Fibroblast of skin of back (primary cell): ENCODE results near the gene SBK1.

Source experiments
- DNase-seq: peaks from one replicate; pipeline ENCODE4 v3.0.0-alpha.2; 2013

SBK1 gene

DNA sequence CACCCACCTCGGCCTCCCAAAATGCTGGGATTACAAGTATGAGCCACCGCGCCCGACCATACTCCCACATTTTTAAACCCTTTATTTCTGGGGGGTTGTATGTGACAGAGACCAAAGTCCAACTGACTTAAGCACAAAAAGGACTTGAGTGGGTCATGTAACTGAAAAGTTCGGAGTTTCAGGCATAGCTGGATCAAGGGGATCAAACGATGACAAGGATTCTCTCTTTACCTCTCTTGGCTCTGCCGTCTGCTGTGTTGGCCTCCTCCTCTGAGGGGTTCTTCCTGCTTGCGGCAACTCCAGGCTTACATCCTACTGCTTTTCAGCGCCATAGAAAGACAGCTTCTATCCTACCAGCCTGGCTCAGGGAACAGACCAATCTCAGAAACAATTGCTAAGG lies 9.2 kb upstream of the SBK1 start:
- no peak for DNase-seq

DNA sequence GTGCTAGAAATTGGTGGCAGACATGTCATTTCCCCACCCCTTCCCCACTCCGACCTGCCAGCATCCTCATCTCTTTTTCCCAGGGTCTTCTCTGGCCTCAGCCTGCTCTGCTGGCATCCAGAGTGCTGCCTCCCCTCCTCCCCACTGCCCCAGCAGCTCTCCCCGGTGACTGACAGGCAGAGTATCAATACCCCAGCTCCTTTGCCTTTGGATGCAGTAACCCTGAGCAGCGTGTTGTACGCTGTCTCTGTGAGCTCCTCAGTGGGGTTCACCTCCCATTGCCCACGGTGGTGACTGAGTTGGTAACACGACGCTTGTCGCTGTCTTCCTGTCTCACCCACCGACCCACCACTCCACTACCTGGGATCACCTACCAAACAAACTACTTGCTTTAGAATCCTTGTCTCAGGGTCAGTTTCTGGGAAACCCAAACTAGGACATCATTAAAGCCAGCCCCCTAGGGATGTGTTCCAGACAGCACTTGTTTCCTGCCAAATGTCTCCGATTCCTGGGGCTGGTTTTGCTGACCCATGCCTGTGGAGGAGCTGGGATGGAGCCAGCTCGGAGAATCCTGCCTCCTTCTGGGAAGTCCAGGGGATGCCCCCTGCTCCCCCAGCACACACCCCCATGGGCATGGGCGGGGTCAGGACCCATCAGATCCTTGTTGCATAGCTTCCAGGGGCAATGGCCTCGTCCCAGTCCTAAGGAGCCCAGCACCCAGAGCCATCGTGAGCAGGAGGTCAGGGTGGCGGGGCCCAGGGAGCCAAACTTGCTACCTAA lies 8.3 kb upstream of the SBK1 start:
- no peak for DNase-seq

DNA sequence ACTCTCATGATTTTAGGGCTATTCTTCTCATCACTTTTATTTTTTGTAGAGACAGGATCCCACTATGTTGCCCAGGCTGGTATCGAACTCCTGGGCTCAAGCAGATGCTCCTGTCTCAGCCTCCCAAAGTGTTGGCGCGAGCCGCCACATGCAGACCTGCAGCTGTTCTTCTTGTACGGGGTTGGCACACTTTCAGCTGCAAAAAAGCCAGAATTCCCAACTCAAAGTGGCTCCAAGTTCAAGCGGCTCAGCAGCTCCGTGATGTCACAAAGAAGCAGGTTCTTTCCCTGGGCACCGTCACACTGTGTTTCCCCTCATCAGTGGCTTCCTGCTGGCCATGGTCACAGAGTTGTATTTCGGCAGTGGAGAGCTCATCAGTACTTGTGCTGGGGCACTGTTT lies 6.7 kb upstream of the SBK1 start:
- DNase-seq = no peak

DNA sequence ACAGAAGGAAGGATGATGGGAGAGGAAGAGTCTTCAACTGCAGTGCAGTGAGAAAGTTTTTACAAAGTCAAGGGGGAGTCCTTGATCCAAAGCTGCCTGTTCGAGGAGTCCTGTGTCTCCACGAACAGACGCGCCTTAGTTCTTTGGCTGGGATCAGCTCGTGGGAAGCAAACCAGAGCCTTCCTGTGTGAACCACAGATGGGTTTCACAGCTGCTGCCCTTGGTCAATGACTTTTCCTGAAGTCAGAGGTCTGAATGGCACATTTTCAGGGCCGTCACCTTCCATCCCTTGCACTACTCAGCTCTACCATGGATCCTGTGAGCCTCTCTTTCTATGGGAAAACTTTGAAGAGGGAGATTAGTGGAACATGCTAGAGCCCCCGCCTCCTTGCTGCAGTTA lies 4.2 kb upstream of the SBK1 start:
- DNase-seq = no peak

DNA sequence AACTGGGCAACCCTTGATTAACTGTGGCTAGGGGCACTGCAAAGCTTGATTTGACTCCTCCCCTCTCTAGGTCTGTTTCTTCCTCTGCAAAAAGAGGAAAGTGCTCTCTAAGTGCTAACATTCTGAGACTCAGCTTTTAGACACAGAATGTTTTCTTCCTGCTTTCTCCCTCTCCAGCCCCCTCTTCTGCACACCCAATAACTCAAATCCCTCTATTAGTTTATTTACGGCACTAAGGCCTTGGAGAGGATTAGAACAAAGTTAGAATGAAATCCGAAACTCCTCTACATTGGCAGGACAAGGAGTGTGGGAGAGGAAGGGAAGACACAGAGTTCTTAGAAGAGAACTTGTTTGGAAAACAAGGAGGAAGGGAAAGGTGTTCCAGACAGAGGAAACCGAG lies 3.3 kb upstream of the SBK1 start:
- no peak for DNase-seq

DNA sequence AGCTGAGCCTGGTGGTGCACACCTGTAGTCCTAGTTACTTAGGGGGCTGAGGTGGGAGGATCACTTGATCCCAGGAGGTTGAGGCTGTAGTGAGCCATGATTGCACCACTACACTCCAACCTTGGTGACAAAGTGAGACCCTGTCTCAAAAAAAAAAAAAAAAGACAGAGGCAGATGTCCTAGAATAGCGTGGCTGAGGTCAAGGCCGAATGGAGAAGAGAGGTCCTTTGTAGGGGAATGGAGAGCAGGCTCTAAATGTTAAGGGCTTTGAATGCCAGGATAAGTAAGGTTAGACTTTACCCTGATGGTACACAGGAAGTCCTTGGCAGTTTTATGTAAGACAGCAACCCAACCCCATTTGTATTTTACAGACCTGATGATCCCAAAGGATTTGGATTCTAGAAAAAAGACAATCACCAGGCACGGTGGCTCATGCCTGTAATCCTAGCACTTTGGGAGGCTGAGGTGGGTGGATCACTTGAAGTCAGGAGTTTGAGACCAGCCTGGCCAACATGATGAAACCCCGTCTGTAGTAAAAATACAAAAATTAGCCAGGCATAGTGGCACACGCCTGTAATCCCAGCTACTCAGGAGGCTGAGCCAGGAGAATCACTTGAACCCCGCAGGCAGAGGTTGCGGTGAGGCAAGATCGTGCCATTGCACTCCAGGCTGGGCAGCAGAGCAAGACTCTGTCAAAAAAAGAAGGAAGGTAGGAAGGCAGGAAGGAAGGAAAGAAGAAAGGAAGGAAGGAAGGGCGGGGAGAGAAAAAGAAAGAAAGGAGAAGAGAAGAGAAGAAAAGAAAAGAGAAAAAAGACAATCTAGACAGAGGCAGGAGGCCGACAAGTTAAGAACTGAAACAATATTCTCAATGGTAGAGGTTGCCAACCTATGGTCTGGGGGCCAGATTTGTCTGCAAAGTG lies 2.1 kb upstream of the SBK1 start:
- no peak for DNase-seq

DNA sequence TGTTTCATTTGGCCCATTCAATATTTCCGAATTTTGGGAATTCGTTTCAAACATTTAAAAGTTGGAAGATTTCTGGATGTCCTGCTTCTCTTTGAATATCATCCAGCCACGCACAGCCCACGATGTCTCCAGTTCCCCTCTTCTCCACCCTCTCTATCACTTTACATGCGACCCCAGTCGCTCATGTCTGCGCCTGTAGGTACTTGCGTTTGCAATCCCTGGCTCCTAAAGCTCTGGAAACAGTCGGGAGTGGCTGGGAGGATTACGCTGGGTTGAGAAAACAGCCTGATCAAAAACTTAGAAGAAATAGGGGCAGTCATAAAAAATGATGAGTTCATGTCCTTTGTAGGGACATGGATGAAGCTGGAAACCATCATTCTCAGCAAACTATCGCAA lies 1.5 kb upstream of the SBK1 start:
- DNase-seq = no peak

DNA sequence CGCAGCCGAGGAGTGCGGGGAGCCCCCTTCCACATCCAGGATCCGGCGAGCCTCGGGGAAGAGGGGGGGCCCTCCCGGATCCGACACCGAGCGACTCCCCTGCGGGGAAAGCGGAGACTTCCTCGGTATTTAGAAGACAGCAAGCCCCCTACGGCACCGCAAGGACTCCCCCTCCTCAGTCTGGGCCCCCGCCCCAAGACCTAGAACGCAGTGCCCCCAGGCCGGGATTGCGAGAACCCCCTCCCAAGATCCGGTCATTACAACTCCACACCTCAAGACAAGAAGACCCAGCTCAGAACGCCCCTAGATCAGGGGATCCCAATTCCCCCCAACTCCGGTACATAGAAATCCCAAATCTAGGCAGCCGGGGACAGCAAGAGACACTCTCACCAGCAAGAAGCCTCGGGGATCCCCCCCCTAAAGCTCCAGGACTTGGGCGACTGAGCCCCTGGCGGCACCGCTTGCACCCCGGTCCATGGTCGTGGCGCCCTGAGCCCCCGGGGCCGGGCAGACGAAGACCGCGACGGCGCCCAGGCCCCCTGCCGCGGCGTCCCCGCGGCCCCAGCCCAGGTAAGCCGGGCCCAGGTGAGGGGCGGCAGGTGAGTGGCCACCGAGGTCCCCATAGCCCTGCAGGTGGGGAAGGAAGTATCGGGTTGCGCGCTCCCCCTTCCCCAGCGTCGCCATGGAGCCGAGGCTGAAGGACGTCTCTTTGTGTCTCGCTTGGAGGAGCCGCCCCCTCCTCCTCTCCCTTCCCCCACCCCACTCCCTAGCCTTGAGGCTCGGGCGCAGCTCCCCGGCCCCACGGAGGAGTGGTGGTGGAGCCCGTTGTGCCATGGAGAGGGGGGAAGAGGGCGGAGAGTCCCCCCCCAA lies 641 bp downstream of the SBK1 start:
- DNase-seq = no peak

DNA sequence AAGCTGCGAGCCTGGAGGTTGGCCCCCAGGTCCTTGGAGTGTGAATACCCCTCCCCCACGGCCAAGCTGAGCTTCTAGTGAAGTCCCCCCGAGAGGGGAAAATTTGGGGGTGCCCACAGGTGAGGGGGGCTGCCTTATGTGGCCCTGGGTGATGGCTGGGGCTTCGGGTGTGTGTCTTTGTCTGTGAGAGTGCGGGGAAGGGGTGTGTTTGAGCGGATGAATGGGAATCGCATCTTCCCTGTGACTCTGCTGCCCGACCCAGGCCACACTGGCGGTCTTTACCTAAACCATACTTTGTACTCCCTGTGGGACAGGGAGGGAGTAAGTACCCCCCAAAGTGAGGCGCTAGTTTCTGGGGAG lies 1.3 kb downstream of the SBK1 start:
- DNase-seq = no peak

DNA sequence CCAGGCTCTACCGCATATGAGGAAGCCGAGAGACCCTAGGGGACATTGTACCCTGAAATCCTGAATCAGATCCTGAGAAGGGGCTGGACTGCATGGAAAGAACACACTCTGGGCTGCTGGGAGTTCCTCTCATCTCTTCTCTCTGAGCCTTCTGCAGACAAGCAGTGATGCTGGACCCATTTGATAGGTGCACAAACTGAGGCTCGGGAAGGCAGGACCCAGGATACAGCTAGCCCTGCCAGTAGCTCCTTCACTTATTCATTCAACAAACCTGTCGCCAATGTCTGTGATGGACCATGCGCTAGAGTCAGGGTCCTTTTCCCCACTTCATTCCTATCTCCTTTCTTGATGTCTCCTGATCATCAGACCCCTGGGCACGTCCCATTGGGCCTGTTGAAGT lies 1.9 kb downstream of the SBK1 start:
- DNase-seq = no peak

DNA sequence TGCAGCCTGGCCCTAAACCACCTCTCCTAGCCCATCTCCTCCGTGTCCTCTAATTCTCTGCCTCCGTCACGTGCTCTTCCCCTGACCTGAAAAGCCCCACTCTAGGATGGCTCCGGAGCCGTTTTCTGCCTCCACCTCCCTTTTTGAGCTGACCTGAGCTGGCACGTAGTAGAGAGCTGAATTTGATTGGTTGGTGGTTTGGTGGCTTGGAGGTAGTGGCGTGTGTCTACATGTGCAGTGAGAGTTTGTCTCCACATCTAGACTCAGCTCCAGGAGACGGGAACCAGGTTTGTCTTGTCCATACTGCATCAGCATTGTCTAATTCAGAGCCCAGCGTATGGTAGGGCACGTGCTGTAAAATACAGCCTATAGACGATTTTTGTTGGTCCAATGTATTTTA lies 3.0 kb downstream of the SBK1 start:
- no peak for DNase-seq

DNA sequence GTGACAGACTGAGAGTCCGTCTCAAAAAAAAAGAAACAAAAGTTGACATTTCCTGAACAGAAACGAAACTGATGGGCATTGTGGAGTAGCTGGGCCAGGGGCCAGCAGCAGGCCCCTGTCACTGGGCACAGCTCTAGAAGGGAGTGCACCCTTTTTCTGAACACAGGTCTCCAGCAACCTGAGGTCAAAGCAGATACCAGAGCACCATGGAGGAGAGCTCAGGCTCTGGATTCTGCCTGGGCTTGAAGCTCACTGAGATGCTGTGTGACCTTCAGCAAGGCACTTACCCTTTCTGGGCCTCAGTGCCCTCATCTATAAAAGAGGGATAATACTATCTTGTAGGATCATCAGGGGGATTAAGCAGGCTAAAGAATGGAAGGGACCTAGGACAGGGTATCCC lies 5.0 kb downstream of the SBK1 start:
- DNase-seq = no peak

DNA sequence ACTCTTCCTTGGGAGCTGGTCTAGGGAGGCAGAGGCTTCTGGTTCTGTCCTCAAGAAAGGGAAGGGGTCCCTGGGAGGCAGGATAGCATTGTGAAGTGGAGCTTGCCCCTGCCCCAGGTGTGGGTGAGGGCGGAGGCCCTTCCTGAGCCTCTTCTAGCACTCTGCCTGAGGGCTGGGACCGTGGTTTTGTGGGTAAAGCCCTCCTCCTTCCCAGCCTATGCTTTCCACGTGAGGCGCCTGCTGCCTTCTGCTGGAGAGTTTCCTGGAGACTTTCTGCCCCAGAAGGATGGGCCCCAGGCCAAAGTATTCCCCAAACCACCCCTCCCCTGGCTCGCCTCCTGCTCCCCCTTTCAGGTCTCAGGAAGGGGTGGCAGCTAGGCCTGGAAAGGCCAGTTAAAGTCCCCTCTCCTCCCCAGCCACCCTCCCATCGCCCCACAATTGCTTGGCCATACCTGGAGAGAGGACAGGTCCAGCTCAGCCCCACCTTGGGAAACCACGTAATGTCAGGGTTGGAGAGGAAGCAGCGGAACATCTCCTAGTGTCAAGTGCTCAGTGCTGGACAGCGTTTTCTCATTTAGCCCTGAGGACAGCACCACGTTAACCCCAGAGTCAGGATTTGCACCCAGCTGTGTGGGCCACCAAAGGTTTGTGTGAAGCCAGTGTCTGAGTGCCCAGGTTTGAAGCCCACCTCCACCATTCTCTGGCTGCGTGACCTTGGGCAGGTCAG lies 5.6 kb downstream of the SBK1 start:
- DNase-seq = no peak

DNA sequence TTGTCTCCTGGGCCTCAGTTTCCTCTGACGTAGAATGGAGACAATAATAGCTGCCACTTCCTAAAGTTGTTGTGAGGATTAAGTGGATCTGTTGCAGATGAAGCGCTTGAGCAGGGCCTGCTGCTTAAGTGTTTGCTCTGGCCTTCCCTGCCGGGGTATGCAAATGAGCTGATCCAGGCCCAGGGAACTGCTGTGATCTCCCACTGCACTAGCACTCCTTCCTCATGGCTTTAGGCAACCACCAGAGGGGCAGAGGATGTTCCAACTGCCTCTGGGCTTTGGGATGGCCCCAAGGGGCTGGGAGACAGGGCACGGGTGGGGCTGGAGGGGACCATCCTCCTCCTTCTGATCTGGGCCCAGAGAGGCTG lies 6.2 kb downstream of the SBK1 start:
- DNase-seq = no peak

DNA sequence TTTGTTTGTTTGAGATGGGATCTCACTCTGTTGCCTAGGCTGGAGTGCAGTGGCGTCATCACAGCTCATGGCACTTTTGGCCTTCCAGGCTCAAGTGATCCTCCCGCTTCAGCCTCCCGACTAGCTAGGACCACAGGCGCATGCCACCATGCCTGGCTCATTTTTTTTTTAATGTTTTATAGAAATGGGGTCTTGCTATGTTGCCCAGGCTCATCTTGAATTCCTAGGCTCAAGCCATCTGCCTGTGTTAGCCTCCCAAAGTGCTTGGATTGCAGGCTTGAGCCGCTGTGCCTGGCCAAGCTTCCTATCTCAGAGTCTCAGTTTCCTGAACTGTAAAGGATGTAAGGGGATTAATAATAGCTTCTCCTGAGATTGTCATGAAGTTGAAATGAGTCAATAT lies 8.0 kb downstream of the SBK1 start:
- DNase-seq = no peak

DNA sequence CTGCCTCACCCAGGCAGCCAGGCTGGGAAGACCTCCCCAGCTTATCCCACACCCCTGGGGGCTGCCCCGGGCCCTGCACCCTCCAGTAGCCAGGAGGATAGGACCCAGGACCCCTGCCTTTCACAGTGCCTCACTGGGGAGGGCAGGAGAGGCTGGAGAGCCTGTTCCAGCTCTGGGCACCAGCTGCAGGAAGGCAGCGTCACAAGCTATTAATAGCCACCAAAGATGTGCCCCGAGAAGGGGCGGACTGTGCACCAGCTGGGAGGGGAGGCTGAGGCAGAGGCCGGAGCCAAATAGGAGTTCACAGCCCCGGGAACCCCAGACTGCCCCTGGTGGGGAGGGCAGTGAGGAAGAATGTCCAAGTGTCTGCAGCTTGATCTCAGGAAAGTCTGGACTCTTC lies 8.8 kb downstream of the SBK1 start:
- DNase-seq = no peak

DNA sequence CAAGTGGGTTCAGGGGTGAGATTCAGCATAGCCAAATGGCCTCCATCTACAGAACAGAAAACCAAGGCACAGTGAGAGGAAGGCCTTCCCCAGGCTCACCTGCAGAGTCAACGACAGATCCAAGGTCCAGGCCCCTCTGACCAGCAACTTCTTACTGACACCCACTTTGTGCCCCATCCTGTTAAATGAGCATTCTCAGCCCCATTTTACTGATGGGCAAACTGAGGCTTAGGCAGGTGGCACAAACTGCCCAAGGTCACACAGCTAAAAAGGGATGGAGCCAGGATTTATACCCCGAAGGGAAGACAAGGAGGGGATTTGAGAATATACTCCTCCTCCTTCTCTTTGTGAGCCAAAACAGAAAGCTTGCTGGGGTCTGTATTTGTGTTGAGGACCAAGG lies 9.3 kb downstream of the SBK1 start:
- DNase-seq = no peak

DNA sequence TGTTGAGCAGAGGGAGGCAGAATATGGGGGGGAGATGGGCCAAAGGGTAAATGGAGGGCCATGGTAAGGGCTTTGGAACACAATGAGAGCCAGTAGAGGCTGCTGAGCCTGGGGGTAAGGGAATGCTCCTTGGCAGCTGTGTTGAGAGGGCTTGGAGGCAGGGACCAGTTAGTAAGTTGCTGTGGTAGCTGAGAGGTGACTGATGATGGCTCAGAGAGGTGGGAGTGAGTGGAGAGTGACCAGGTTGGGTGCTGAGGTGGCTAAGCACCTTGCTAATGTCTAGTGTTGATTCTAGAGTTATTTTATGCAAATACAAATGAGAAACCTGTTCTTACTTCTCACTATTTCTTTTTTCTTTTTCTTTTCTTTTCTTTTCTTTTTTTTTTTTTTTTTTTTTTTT lies 10.8 kb downstream of the SBK1 start:
- no peak for DNase-seq

DNA sequence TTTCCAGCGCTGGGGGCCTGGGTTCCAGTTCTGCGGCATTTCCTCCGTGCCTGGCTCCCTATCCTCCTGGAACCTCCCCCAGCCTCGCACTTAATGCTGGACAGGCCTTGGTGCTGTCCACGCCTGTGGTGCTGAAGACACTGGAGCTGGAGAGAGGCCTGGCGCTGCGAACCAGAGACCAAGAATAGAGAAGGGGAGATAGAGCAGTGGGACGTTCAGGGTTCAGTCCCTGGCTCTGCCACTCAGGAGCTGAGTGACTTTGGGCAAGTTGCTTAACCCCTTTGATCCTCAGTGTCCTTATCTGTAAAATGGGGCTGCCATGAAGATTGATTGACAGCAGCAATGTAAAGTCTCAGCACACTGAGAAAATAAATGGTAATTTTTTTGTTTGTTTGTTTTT lies 11.9 kb downstream of the SBK1 start:
- DNase-seq = peak; percentile 44

DNA sequence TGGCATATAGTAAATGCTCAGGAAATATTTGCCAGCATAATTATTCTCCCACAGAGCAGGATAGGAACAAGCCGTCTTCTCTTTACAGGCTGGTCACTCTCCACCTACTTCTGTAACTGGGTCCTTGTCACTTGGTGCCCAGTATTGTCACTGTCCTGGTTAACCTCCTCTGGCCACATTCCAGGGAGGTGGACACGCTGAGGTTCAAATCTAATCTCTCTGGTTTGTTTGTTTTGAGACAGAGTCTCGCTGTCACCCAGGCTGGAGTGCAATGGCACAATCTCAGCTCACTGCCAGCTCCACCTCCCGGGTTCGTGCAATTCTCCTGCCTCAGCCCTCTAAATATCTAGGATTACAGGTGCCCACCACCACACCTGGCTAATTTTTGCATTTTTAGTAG lies 15.6 kb downstream of the SBK1 start:
- no peak for DNase-seq

DNA sequence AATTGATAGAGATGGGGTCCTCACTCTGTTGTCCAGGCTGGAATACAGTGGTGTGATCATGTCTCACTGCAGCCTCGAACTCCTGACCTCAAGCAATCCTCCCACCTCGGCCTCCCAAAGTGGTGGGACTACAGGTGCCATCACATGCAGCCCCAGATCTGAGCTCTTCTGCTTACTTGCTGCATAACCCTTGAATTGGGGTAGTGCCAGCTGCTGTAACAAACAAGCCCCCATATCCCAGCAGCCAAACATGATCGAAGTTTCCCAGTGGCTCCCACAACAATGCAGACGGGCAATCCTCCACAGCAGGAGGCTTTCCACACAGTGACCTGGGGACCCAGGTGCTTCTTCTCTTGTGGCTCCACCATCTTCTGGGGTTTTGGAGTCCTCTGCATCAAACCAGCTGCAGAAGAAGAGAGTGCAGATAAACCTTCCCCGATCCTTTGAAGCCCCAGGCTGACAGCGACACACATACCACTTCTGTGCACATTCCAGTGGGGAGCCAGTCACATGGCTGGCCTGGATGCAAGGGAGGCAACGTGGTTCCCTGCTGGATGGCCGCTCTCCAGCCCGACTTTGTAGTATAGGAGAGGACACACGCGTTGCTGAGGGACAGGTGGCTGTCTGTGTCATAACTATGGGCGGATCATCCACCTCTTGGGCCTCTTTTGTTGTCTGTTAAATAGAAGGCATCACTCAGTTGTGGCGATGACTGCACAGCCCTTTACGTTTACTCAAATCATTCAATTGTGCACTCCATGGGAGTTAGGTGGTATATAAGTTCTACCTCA lies 16.7 kb downstream of the SBK1 start:
- no peak for DNase-seq

DNA sequence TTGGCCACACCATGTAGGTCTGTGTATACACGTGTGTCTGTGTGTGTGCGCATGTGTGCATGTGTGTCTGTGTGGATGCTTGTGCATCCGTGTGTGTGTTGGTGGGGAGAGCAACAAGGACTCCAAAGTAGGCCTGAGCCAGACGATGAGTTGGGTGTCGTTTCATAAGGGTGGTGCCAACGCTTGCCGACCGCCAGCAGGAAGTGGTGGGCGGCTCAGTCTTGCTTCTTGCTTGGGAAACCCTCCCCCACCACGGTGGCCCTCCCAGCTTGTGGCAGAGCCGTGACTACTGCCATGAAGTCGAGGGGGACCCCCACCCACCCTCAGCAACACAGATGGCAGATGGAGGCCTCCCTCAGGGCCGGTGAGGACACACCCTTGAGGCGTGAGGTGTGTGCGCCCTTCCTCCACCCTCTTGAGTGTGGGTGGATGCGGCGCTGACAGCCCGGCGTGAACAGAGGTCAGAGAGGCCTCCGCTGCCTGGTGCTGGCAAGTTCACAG lies 17.5 kb downstream of the SBK1 start:
- no peak for DNase-seq
